Thyroid gland (tissue), 4 donors: ENCODE measurements around the gene ROBO4.

Experiments
- CTCF ChIP-seq, 6 experiments: fragments of 200-600 bp in 3 of 6; fragments of 450-650 bp in 3 of 6; sonication (generic) in 3 of 6; IDR thresholded peaks; one replicate each; pipeline ENCODE4 v1.5.1; 2016 to 2019; ENCODE audit warnings: antibody characterized with exemption in 6 of 6, mild to moderate bottlenecking in 2 of 6, inconsistent platforms in 1 of 6, moderate library complexity in 1 of 6
- POLR2A ChIP-seq, 2 donors: fragments of 450-650 bp; IDR thresholded peaks; one replicate each; pipeline ENCODE4 v1.6.1; 2017; ENCODE audit warnings: antibody characterized with exemption in 2 of 2, mild to moderate bottlenecking in 2 of 2, moderate library complexity in 1 of 2

DNA sequence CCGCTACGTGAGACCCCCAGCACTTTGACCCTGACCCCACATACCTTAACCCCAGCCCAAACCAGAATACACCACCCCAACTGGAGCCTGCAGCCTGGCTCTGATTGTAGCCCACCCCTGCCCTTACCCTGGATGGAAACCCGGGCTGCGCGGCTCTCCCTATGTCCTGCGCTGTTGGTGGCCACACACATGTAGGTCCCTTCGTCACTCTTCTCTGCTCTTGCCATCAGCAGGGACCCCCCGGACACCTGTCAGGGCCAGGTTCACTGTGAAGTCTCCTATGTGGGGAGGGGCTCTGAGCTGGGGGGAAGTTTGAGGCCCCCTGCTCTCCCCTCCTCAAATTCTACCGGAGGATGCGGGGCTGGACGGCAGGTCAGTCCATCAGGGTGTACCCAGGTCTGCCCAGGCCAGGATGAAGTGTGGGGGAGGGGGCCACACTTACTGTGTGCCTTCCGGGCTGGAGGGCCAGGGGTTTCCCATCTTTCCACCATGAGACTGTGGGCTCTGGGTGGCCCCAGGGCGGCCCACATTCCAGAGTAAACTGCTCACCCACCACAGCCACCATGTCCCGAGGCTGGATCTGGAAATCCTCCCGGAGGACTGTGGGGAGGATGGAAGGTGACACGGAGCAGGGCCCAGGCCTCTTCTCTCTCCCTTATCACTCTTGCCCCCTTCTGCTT lies 1.5 kb downstream of the ROBO4 start:
- TF ChIP-seq CTCF (IDR thresholded peaks at IDR 0.05) (no peak), POLR2A (IDR thresholded peaks at IDR 0.05) (no peak)
